GM19023 (cell line): ENCODE measurements around the gene MED12L.

Source experiments
- ATAC-seq: cut with Tn5 transposase; IDR thresholded peaks from one replicate; pipeline ENCODE4 v1.9.1; 2021; ENCODE audit warnings: mild to moderate bottlenecking, moderate library complexity; ENCODE audit not compliant: unreplicated experiment

MED12L gene

GRCh38 chr3:151171145-151171757 is 85.8 kb downstream of the MED12L start:
- peak; percentile 62 for ATAC-seq

GRCh38 chr3:151174351-151174750 is 88.9 kb downstream of the MED12L start:
- no peak for ATAC-seq

GRCh38 chr3:151175952-151176351 is 90.5 kb downstream of the MED12L start:
- ATAC-seq: no peak

- ATAC-seq: no peak
Observed at GRCh38 chr3:151178208-151178845, 92.9 kb downstream of the MED12L start.

- no peak for ATAC-seq
Observed at GRCh38 chr3:151182349-151183079, 97.0 kb downstream of the MED12L start.

- ATAC-seq: no peak
Observed at GRCh38 chr3:151183265-151183671, 97.8 kb downstream of the MED12L start.

- no peak for ATAC-seq
Observed at GRCh38 chr3:151191095-151191494, 105.6 kb downstream of the MED12L start.

GRCh38 chr3:151192545-151192944 is 107.1 kb downstream of the MED12L start:
- no peak for ATAC-seq

- no peak for ATAC-seq
Observed at GRCh38 chr3:151195826-151196225, 110.4 kb downstream of the MED12L start.

- no peak for ATAC-seq
Observed at GRCh38 chr3:151196434-151196833, 111.0 kb downstream of the MED12L start.

- no peak for ATAC-seq
Observed at GRCh38 chr3:151197228-151197627, 111.8 kb downstream of the MED12L start.

- no peak for ATAC-seq
Observed at GRCh38 chr3:151197981-151198767, 112.7 kb downstream of the MED12L start.

GRCh38 chr3:151198849-151199248 is 113.4 kb downstream of the MED12L start:
- no peak for ATAC-seq

GRCh38 chr3:151199554-151200438 is 114.3 kb downstream of the MED12L start:
- ATAC-seq: no peak

GRCh38 chr3:151200586-151200985 is 115.1 kb downstream of the MED12L start:
- no peak for ATAC-seq

GRCh38 chr3:151201051-151201730 is 115.7 kb downstream of the MED12L start:
- no peak for ATAC-seq

GRCh38 chr3:151203051-151203420 is 117.6 kb downstream of the MED12L start, which contains the start of gene GPR171:
Gene GPR171, minus strand, starts transcription at chr3:151203216. Its CDS starts 3,830 bp downstream, at chr3:151199386.
- peak; percentile 92 for ATAC-seq

- ATAC-seq: no peak
Observed at GRCh38 chr3:151204530-151205402, 119.3 kb downstream of the MED12L start.

- no peak for ATAC-seq
Observed at GRCh38 chr3:151205482-151205881, 120.0 kb downstream of the MED12L start.
